ENCODE measurements around the gene CCL24. TPM values are rescaled to one million over a fixed set of nuclear protein-coding genes. Genes with fewer than 3 reads are reported as not detected.

CCL24 gene
- polyA plus RNA-seq, 1 donor (not counting 4 experiments of a cell fraction or from before 2014, with no cell fraction given) = not detected

DNA sequence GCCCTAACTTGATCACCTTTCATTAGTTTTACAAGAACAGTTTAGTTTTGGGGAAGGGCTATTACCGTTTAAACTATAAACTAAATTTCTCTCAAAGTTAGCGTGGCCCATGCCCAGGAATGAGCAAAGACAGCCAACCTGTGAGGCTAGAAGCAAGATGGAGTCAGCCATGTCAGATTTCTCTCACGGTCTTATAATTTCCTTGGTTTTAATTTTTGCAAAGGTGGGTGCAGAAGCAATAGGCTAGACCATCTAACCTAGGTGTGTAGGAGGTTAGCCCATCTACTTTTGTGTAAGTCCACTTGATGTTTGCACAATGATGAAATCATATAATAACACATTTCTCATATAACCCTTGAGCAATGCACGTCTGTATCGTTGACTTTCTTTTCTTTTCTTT is 8.9 kb downstream of the CCL24 start:
- no peaks in the 10 kb centered on the region for H3K9me1 ChIP-seq (ENCODE audit: control insufficient read depth, extremely low read depth, insufficient read depth, low read length)
- no peak overlapping the region for H3K4me2 ChIP-seq (ENCODE audit: control insufficient read depth, extremely low read depth, insufficient read depth, low read depth, low read length)
- no peaks in the 10 kb centered on the region for H4K20me1 ChIP-seq (ENCODE audit: control insufficient read depth, extremely low read depth, insufficient read depth, low read length)
- H3K9ac ChIP-seq (ENCODE audit: control insufficient read depth, extremely low read depth, insufficient read depth, low read length) = no peak overlapping the region
- TF ChIP-seq, protein P1, sequence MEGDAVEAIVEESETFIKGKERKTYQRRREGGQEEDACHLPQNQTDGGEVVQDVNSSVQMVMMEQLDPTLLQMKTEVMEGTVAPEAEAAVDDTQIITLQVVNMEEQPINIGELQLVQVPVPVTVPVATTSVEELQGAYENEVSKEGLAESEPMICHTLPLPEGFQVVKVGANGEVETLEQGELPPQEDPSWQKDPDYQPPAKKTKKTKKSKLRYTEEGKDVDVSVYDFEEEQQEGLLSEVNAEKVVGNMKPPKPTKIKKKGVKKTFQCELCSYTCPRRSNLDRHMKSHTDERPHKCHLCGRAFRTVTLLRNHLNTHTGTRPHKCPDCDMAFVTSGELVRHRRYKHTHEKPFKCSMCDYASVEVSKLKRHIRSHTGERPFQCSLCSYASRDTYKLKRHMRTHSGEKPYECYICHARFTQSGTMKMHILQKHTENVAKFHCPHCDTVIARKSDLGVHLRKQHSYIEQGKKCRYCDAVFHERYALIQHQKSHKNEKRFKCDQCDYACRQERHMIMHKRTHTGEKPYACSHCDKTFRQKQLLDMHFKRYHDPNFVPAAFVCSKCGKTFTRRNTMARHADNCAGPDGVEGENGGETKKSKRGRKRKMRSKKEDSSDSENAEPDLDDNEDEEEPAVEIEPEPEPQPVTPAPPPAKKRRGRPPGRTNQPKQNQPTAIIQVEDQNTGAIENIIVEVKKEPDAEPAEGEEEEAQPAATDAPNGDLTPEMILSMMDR (optimal IDR thresholded peaks at IDR 0.05 in 1 of 3, IDR thresholded peaks at IDR 0.05 in 1 of 3, conservative IDR thresholded peaks at IDR 0.05 in 1 of 3; ENCODE audit: extremely low read depth in 1 of 3, insufficient read depth in 2 of 3, low read length in 3 of 3) = no peak
- no peak for TF ChIP-seq EZH2 (IDR thresholded peaks at IDR 0.05; ENCODE audit: low read length)
- H3K79me2 ChIP-seq (ENCODE audit: control insufficient read depth, insufficient read depth, low read length) = no peaks in the 10 kb centered on the region
- DNase-seq (ENCODE audit: low read depth, low spot score) (no peak), FAIRE-seq (no peak)
- H3K36me3 ChIP-seq (ENCODE audit: control insufficient read depth in 2 of 2, extremely low read depth in 1 of 2, insufficient read depth in 2 of 2, low read length in 2 of 2) = no peaks in the 10 kb centered on the region
- H3K4me3 ChIP-seq (ENCODE audit: control insufficient read depth in 2 of 3, extremely low read depth in 1 of 3, insufficient read depth in 2 of 3, low read depth in 1 of 3, low read length in 3 of 3) = no peak overlapping the region
- no peaks in the 10 kb centered on the region for H3K27me3 ChIP-seq (ENCODE audit: control insufficient read depth, extremely low read depth, insufficient read depth, low read length)
- H3K27ac ChIP-seq (ENCODE audit: control insufficient read depth, insufficient read depth, low read length) = no peak overlapping the region
- peaks cover 9% of the 10 kb centered on the region for H3K9me3 ChIP-seq (ENCODE audit: control insufficient read depth, low read depth, low read length)
- dilution Hi-C loops (cut with MboI; ENCODE audit: extremely low pct_ligation_motif_present, low sequenced_read_pairs) = no loop called here
- H2AFZ ChIP-seq (ENCODE audit: control insufficient read depth, low read length) = no peak overlapping the region
- H3K4me1 ChIP-seq (ENCODE audit: control insufficient read depth, extremely low read depth, insufficient read depth, low read length) = no peaks in the 10 kb centered on the region

DNA sequence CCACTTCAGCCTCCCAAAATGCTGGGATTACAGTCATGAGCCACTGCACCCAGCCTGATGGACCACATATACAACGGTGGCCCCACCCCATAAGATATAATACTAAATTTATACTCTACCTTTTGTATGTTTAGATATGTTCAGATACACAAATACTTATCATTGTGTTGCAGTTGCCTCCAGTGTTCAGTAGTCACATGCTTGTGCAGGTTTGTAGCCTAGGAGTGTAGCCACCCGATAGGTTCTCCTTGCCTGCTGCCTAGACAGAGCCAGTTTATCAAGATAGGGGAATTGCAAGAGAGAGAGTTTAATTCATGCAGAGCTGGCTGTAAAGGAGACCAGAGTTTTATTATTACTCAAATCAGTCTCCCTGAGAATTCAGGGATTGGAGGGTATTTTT is 9.6 kb downstream of the CCL24 start:
- Histone ChIP-seq H3K4me2 (ENCODE audit: control insufficient read depth, extremely low read depth, insufficient read depth, low read depth, low read length) (no peak overlapping the region), H3K9me1 (ENCODE audit: control insufficient read depth, extremely low read depth, insufficient read depth, low read length) (no peaks in the 10 kb centered on the region), H4K20me1 (ENCODE audit: control insufficient read depth, extremely low read depth, insufficient read depth, low read length) (no peaks in the 10 kb centered on the region), H3K4me1 (ENCODE audit: control insufficient read depth, extremely low read depth, insufficient read depth, low read length) (no peaks in the 10 kb centered on the region), H3K4me3 (ENCODE audit: control insufficient read depth in 2 of 3, extremely low read depth in 1 of 3, insufficient read depth in 2 of 3, low read depth in 1 of 3, low read length in 3 of 3) (no peak overlapping the region), H2AFZ (ENCODE audit: control insufficient read depth, low read length) (no peak overlapping the region), H3K27ac (ENCODE audit: control insufficient read depth, insufficient read depth, low read length) (no peak overlapping the region), H3K9ac (ENCODE audit: control insufficient read depth, extremely low read depth, insufficient read depth, low read length) (no peak overlapping the region), H3K27me3 (ENCODE audit: control insufficient read depth, extremely low read depth, insufficient read depth, low read length) (no peaks in the 10 kb centered on the region), H3K36me3 (ENCODE audit: control insufficient read depth in 2 of 2, extremely low read depth in 1 of 2, insufficient read depth in 2 of 2, low read length in 2 of 2) (no peaks in the 10 kb centered on the region), H3K79me2 (ENCODE audit: control insufficient read depth, insufficient read depth, low read length) (no peaks in the 10 kb centered on the region), H3K9me3 (ENCODE audit: control insufficient read depth, low read depth, low read length) (peaks cover 9% of the 10 kb centered on the region)
- TF ChIP-seq EZH2 (IDR thresholded peaks at IDR 0.05; ENCODE audit: low read length) = no peak
- TF ChIP-seq, protein P1 (optimal IDR thresholded peaks at IDR 0.05 in 1 of 3, IDR thresholded peaks at IDR 0.05 in 1 of 3, conservative IDR thresholded peaks at IDR 0.05 in 1 of 3; ENCODE audit: extremely low read depth in 1 of 3, insufficient read depth in 2 of 3, low read length in 3 of 3) = no peak
- dilution Hi-C loops (cut with MboI; ENCODE audit: extremely low pct_ligation_motif_present, low sequenced_read_pairs) = no loop called here
- DNase-seq (ENCODE audit: low read depth, low spot score) = no peak
- no peak for FAIRE-seq
